HPDE6-E6E7 (cell line): ENCODE data around the gene BEND5.

Source experiments
- DNase-seq: peaks from one replicate; pipeline ENCODE4 v3.0.0; 2011; ENCODE audit warnings: missing footprints; ENCODE audit errors: extremely low spot score

BEND5 gene

DNA sequence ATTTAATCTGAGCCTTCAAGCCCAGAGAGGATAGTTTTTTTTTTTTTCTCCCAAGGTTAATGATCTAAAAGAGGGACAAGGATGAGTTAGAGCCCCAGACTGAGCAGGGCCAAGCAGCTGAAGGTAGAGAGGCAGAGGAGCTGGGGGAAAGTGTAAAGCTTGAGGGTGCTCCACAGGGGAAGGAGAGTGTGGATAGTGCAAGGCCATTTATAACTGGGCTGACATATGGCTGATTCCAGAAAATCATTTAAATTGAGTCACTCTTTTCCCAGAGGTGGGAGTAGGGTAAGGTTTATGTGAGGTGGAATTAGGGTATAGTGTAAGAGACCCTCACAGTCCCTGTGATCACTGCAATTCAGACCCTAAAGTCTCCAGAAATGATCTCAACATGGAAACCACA, 55.8 kb downstream of the BEND5 start:
- no peak for DNase-seq

GRCh38 chr1:48718705-48719104, 58.0 kb downstream of the BEND5 start:
- DNase-seq = no peak

GRCh38 chr1:48718116-48718630, 58.5 kb downstream of the BEND5 start:
- DNase-seq = no peak

GRCh38 chr1:48717082-48717481, 59.6 kb downstream of the BEND5 start:
- no peak for DNase-seq

GRCh38 chr1:48715921-48716320, 60.8 kb downstream of the BEND5 start:
- DNase-seq = no peak

DNA sequence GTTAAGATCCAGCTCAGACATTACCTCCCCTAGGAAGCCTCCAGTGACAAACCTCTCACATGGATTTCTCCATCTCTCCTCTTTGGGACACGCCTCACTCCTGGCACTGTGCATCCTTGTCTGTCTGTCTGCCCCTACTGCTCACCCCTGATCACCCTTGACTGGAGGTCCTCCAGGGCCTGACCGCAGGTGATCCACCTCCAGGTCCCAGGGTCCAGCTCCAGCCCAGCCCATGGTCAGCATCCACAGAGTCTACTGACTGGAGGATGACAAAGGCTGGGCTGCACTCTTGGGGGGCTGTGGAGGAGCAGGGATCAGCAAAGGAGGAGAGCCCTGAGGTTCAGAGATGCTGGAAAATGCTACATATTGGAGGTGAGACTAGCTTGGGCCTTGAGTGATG, 65.8 kb downstream of the BEND5 start:
- no peak for DNase-seq

DNA sequence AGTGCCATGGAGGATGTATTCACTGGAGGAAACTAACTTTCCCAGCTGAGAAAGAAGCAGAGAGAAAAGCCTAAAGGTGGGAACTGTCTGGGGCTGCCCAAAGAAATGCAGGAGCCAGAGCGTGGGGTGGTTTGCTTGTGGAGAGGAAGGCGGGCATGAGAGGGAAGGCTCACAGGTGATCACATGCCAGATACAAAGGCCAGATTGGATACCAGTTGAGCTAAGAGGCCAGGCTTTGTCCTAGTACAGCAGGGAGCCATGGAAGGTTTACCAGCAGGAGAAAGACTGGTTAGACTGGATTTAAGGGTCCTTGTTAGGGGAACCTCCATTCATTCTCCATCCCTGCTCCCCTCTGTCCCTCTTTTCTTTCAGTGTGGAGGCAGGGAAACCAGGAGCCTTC, 66.4 kb downstream of the BEND5 start:
- no peak for DNase-seq

DNA sequence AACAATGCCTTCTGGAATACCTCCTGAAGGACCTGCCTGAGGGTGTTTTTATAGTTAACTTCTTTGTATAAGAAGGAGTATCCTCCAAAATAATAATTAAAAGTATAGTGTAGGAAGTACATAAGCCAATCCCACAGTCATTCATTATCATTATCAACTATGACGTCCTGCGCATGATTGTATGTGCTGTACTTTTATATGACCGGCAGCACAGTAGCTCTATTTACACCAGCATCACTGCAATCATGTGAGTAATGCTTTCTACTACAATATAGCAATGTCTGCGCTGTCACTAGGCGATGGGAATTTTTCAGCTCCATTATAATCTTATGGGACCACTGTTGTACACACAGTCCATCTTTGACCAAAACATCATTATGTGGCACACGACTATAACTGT, 72.0 kb downstream of the BEND5 start:
- no peak for DNase-seq

DNA sequence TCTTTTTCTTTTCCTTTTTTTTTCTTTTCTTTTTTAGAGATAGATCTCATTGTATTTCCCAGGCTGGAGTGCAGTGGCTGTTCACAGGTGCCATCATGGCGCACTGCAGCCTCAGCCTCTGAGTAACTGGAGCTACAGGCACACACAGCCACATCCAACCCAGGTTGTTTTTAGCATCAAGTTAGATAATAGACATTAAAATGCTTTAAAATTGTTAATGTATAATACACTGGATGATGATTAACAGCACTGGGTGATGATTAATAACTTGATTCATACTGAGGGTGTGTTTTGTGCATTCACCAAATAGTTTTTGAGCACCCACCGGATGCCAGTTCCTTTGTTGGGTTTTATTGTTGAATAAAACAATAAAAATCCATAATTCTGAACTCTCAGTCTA, 75.2 kb downstream of the BEND5 start:
- DNase-seq = no peak

- no peak for DNase-seq
These were observed 79.5 kb downstream of the BEND5 start for GRCh38 chr1:48697066-48697707.

GRCh38 chr1:48695161-48695560, 81.5 kb downstream of the BEND5 start:
- DNase-seq = no peak

GRCh38 chr1:48693674-48694320, 82.9 kb downstream of the BEND5 start:
- DNase-seq = no peak

GRCh38 chr1:48693180-48693579, 83.5 kb downstream of the BEND5 start:
- no peak for DNase-seq

GRCh38 chr1:48692235-48692634, 84.5 kb downstream of the BEND5 start:
- DNase-seq = no peak

- no peak for DNase-seq
These were observed 85.2 kb downstream of the BEND5 start for GRCh38 chr1:48691429-48692001.

GRCh38 chr1:48688102-48688760, 88.5 kb downstream of the BEND5 start:
- DNase-seq = no peak

DNA sequence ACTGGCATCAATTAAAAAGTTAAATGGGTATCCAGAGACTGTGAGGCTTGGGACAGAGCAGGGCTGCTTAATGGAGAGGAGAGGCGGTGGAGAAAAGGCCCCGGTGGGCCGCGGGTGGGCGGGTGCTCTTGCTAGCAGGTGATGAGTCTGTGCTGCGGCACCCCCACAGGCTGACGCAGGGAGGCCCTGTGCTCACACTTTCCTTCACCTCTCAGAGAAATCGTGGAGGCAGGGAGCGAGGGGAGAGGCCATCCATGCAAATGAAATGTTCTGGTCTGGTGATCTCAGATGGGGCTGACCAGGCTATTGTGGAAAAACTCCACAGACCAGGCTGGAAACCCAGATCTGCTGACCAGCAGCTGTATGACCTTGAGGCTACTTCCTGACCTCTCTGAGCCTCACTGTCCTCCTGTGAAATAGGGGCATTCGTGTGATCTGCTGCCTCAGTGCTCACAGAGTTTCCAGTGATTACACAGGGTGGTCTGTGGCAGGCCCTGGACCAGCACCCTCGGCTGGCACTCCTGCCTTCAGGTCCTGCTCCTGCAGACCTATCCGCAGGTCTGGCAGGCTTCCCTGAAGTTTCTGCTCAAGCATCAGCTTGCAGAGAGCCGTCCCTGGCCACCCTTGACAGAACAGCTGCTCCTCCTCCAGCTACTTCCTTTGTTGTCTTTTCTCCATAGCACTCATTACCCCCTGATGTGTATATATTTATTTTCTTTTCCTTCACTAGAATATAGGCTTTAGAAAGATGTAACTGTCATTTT, 89.2 kb downstream of the BEND5 start:
- no peak for DNase-seq

- no peak for DNase-seq
These were observed 90.5 kb downstream of the BEND5 start for GRCh38 chr1:48686159-48686558.

GRCh38 chr1:48684381-48684780, 92.3 kb downstream of the BEND5 start:
- DNase-seq = no peak

DNA sequence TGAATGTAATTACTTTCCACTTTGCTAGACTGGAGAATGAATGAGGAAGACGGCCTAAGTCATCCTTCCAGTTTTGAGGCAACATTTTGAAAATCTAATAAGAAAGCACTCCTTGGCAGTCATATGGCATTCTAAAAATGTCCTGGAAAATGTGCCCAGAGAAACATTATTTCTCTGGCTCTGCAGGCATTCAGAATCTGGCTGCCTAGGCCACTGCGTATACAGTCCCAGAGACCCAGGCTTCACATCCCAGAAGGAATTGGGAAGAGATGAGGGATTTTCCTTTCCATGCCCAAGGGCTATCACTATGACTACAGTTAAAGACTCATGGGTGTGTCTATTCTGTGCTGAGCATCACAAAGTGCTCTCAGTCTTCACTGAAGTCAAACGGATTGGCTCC, 92.9 kb downstream of the BEND5 start:
- no peak for DNase-seq

GRCh38 chr1:48681476-48682305, 95.0 kb downstream of the BEND5 start:
- DNase-seq = no peak
